Activated CD8-positive, alpha-beta T cell treated with anti-CD3 and anti-CD28 coated beads for 36 hours (primary cell): Measurements from ENCODE around the gene SLC16A8. TPM values are rescaled to one million over a fixed set of nuclear protein-coding genes. Genes with fewer than 3 reads are reported as not detected.

Source experiments
- ATAC-seq: fragments of 200-7000 bp; cut with Tn5 transposase; one replicate; pipeline ENCODE4 v1.10.0; 2021; ENCODE audit warnings: mild to moderate bottlenecking, moderate library complexity
- CTCF ChIA-PET: fragments of 350-600 bp; sonication (Branson Sonifier 250); formaldehyde crosslinking; loops from one replicate; lab custom pipeline; 2021; ENCODE audit warnings: antibody characterized with exemption; lab: Charles Lee
- POLR2A ChIA-PET: fragments of 350-600 bp; sonication (Branson Sonifier 250); formaldehyde crosslinking; loops from one replicate; lab custom pipeline; 2021; ENCODE audit warnings: antibody characterized with exemption; lab: Charles Lee
- DNase-seq: peaks from one replicate; pipeline ENCODE4 v3.0.0-alpha.2; 2020
- H3K27ac Mint-ChIP-seq: one replicate; pipeline ENCODE4 v1.8.0; 2021; ENCODE audit warnings: mild to moderate bottlenecking, mixed read lengths
- H3K27me3 Mint-ChIP-seq: one replicate; pipeline ENCODE4 v1.8.0; 2021; ENCODE audit warnings: mixed read lengths
- H3K36me3 Mint-ChIP-seq: one replicate; pipeline ENCODE4 v1.8.0; 2021; ENCODE audit warnings: low read depth, mixed read lengths
- H3K4me1 Mint-ChIP-seq: one replicate; pipeline ENCODE4 v1.8.0; 2021; ENCODE audit warnings: low read depth, mixed read lengths
- H3K4me3 Mint-ChIP-seq: one replicate; pipeline ENCODE4 v1.8.0; 2021; ENCODE audit warnings: mild to moderate bottlenecking, moderate library complexity, mixed read lengths
- H3K9me3 Mint-ChIP-seq: one replicate; pipeline ENCODE4 v1.8.0; 2021; ENCODE audit warnings: mixed read lengths
- CTCF ChIP-seq: fragments of 200-600 bp; IDR thresholded peaks from one replicate; pipeline ENCODE4 v1.8.0; 2022; ENCODE audit warnings: antibody characterized with exemption, mild to moderate bottlenecking
- intact Hi-C: fragments of 100-400 bp; cut with micrococcal nuclease; formaldehyde crosslinking; loops from one replicate; pipeline ENCODE4 v1.10.0; 2022
- total RNA-seq, 2 experiments: library from RNA; stranded (reverse); gene quantifications; one replicate each; pipeline ENCODE4 v1.2.3, GENCODE V29; 2021

The SLC16A8 gene, protein sequence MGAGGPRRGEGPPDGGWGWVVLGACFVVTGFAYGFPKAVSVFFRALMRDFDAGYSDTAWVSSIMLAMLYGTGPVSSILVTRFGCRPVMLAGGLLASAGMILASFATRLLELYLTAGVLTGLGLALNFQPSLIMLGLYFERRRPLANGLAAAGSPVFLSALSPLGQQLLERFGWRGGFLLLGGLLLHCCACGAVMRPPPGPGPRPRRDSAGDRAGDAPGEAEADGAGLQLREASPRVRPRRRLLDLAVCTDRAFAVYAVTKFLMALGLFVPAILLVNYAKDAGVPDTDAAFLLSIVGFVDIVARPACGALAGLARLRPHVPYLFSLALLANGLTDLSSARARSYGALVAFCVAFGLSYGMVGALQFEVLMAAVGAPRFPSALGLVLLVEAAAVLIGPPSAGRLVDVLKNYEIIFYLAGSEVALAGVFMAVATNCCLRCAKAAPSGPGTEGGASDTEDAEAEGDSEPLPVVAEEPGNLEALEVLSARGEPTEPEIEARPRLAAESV
- not detected for total RNA-seq

GRCh38 chr22:38083931-38084631, at the start of gene SLC16A8:
TSS of gene SLC16A8 (minus strand) at chr22:38084184. CDS start at chr22:38082873, 1,311 bp downstream.
- ATAC-seq (no peak), DNase-seq (no peak)
- Mint-ChIP-seq H3K36me3 (no peaks in the 10 kb centered on the region), H3K4me1 (no peaks in the 10 kb centered on the region), H3K27me3 (peaks cover 22% of the 10 kb centered on the region), H3K9me3 (no peaks in the 10 kb centered on the region), H3K4me3 (no peak within 1 kb of the TSS), H3K27ac (no peak within 1 kb of the TSS)
- TF ChIP-seq CTCF: no peak
- ChIA-PET POLR2A (no interaction called here), CTCF (no interaction called here)
- intact Hi-C loops: no loop called here

DNA sequence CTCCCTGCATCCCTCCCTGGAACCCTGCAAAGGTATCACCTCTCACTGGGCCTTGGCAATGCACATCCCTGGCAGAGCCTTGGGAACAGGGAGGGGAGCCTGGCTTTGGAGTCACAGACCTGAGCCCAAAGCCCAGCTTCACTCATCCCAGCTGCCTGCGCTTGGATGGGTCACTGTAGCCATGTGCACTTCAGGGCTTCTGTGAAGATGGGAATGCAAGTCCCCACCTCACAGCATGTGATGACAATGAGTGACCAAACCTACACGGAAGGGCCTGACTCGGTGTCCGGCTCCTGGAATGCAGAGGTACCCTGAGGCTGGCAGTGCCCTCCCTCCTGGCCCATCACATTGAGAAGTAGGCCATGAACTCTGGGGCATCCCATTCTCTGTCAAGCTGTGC, 49.3 kb upstream of the SLC16A8 start:
- ChIA-PET POLR2A (no interaction called here), CTCF (interaction anchor here (0.9 kb wide), 1 partner anchor 19 kb away, joined by 3 read pairs; no protein-coding TSS in a partner anchor)
- peaks cover 4% of the 10 kb centered on the region for H3K36me3 Mint-ChIP-seq

GRCh38 chr22:38132794-38133193, 48.8 kb upstream of the SLC16A8 start:
- CTCF ChIA-PET: no interaction called here
- no peak for TF ChIP-seq CTCF
- intact Hi-C loops: no loop called here
- ATAC-seq (no peak), DNase-seq (no peak)
- Mint-ChIP-seq H3K9me3 (no peaks in the 10 kb centered on the region), H3K4me3 (no peak overlapping the region), H3K36me3 (peaks cover 4% of the 10 kb centered on the region), H3K27me3 (no peaks in the 10 kb centered on the region), H3K27ac (no peak overlapping the region), H3K4me1 (no peaks in the 10 kb centered on the region)
- POLR2A ChIA-PET: interaction anchor here (0.5 kb wide), 1 partner anchor 87 kb away, joined by 3 read pairs; no protein-coding TSS in a partner anchor

More for the DNA sequence above, 49.3 kb upstream of the SLC16A8 start:
- H3K9me3 Mint-ChIP-seq: no peaks in the 10 kb centered on the region
- H3K27me3 Mint-ChIP-seq: no peaks in the 10 kb centered on the region
- DNase-seq: no peak
- no peak for TF ChIP-seq CTCF
- no peaks in the 10 kb centered on the region for H3K4me1 Mint-ChIP-seq
- H3K4me3 Mint-ChIP-seq: no peak overlapping the region
- no peak overlapping the region for H3K27ac Mint-ChIP-seq
- ATAC-seq: no peak
- intact Hi-C loops: no loop called here

DNA sequence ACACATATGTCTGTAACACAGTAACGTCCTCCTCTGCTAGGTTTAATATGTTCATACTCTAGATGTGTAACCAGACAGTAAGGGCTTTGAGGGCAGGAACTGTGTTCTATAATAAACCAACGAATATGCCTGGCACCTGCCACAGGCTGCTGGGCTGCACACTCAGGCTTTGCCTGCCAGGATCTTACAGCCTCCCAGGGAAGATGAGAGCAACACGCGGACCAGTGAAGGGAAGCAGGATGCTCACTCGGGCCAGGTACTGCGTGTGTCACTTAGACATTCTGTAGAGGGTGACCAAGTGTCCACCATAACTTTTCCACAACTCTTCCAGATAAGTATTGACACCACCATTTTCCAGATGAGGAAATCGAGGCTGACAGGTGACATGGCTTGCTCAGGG, 48.2 kb upstream of the SLC16A8 start:
- H3K4me3 Mint-ChIP-seq: no peak overlapping the region
- CTCF ChIA-PET: no interaction called here
- intact Hi-C loops: no loop called here
- DNase-seq: no peak
- ATAC-seq: no peak
- H3K4me1 Mint-ChIP-seq: no peaks in the 10 kb centered on the region
- no peak overlapping the region for H3K27ac Mint-ChIP-seq
- H3K27me3 Mint-ChIP-seq: no peaks in the 10 kb centered on the region
- no peaks in the 10 kb centered on the region for H3K9me3 Mint-ChIP-seq
- POLR2A ChIA-PET: interaction anchor here (0.9 kb wide), 1 partner anchor 26 kb away, joined by 3 read pairs; no protein-coding TSS in a partner anchor
- no peak for TF ChIP-seq CTCF
- H3K36me3 Mint-ChIP-seq: peaks cover 4% of the 10 kb centered on the region

DNA sequence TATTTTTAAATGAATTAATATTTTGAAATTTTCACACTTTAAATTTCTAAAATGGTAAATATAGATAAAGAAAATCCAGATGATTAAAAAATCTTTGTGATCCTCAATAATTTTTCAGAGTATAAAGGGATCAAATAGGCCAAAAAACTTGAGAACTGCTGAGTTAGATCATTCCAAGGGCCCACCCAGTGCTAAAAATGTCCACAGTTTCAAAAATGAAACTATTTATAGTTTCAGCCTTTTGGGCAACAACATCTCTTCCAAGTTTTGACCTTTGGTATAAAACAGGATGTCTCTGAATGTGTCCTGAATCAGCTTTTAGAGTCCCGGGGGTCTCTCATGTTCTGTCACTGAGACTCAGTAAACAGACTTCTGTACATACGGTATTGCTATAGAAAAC, 47.4 kb upstream of the SLC16A8 start:
- intact Hi-C loops: no loop called here
- H3K4me3 Mint-ChIP-seq: no peak overlapping the region
- ChIA-PET CTCF (no interaction called here), POLR2A (interaction anchor here (0.9 kb wide), 1 partner anchor 25 kb away, joined by 3 read pairs; no protein-coding TSS in a partner anchor)
- no peak for ATAC-seq
- H3K4me1 Mint-ChIP-seq: no peaks in the 10 kb centered on the region
- H3K27ac Mint-ChIP-seq: no peak overlapping the region
- no peaks in the 10 kb centered on the region for H3K9me3 Mint-ChIP-seq
- H3K36me3 Mint-ChIP-seq: peaks cover 4% of the 10 kb centered on the region
- H3K27me3 Mint-ChIP-seq: no peaks in the 10 kb centered on the region
- DNase-seq: no peak
- no peak for TF ChIP-seq CTCF
